Liver (tissue), 9 donors: Measurements from ENCODE around the gene MAP1LC3B2. TPM values are rescaled to one million over a fixed set of nuclear protein-coding genes. Genes with fewer than 3 reads are reported as not detected.

ENCODE experiments used
- DNase-seq: peaks from one replicate; pipeline ENCODE4 v3.0.0-alpha.2; 2017; ENCODE audit warnings: low spot score
- H3K27ac ChIP-seq, 2 donors: one replicate each; pipeline ENCODE4 v1.7.0; 2013; ENCODE audit warnings: inconsistent platforms in 2 of 2, low read length in 2 of 2, control low read depth in 1 of 2, low read depth in 1 of 2, mild to moderate bottlenecking in 1 of 2
- H3K27me3 ChIP-seq, 4 donors: one replicate each; pipeline versions ENCODE4 v1.6.1 to v1.7.0; 2013; ENCODE audit warnings: low read length in 3 of 4, inconsistent platforms in 1 of 4, mild to moderate bottlenecking in 1 of 4, moderate library complexity in 1 of 4; ENCODE audit not compliant: control insufficient read depth in 4 of 4, insufficient read depth in 4 of 4
- H3K36me3 ChIP-seq, 4 donors: one replicate each; pipeline versions ENCODE4 v1.6.1 to v1.7.0; 2013; ENCODE audit warnings: low read length in 3 of 4, mild to moderate bottlenecking in 3 of 4, low read depth in 1 of 4, moderate library complexity in 1 of 4; ENCODE audit not compliant: control insufficient read depth in 4 of 4, insufficient read depth in 3 of 4
- H3K4me1 ChIP-seq, 4 donors: one replicate each; pipeline versions ENCODE4 v1.6.1 to v1.7.0; 2013; ENCODE audit warnings: low read length in 3 of 4, mild to moderate bottlenecking in 3 of 4, moderate library complexity in 1 of 4; ENCODE audit not compliant: control insufficient read depth in 4 of 4, insufficient read depth in 4 of 4
- H3K4me3 ChIP-seq, 3 donors: one replicate each; pipeline versions ENCODE4 v1.6.1 to v1.7.0; 2013; ENCODE audit warnings: low read length in 3 of 3, control low read depth in 1 of 3, low read depth in 1 of 3, mild to moderate bottlenecking in 1 of 3
- H3K9ac ChIP-seq, 2 donors: one replicate each; pipeline ENCODE4 v1.7.0; 2013; ENCODE audit warnings: low read length in 2 of 2, mild to moderate bottlenecking in 2 of 2, moderate library complexity in 2 of 2, control low read depth in 1 of 2, low read depth in 1 of 2
- H3K9me3 ChIP-seq, 4 donors: one replicate each; pipeline versions ENCODE4 v1.6.1 to v1.7.0; 2013; ENCODE audit warnings: low read length in 3 of 4; ENCODE audit not compliant: control insufficient read depth in 4 of 4
- ATF3 ChIP-seq: IDR thresholded peaks from 2 replicates; pipeline ENCODE4 v1.6.1; 2016; ENCODE audit warnings: antibody characterized with exemption
- CTCF ChIP-seq: fragments of 150-350 bp; IDR thresholded peaks from 2 replicates; pipeline ENCODE4 v1.5.1; 2017; ENCODE audit warnings: improper control_type of control experiment, low read depth, low read length; ENCODE audit not compliant: missing input control
- EGR1 ChIP-seq, 2 donors: IDR thresholded peaks; 2 replicates each; pipeline ENCODE4 v1.6.1; 2016 to 2018; ENCODE audit warnings: antibody characterized with exemption in 2 of 2, low read depth in 2 of 2
- FOXA1 ChIP-seq: IDR thresholded peaks from 2 replicates; pipeline ENCODE4 v1.6.1; 2016; ENCODE audit warnings: antibody characterized with exemption
- FOXA2 ChIP-seq: IDR thresholded peaks from 2 replicates; pipeline ENCODE4 v1.6.1; 2016; ENCODE audit warnings: antibody characterized with exemption
- GABPA ChIP-seq, 2 donors: IDR thresholded peaks in 1 of 2; conservative IDR thresholded peaks in 1 of 2; 2 replicates each; pipeline ENCODE4 v1.6.1; 2016; ENCODE audit warnings: antibody characterized with exemption in 2 of 2, mild to moderate bottlenecking in 1 of 2, moderate library complexity in 1 of 2
- HNF4A ChIP-seq, 2 donors: conservative IDR thresholded peaks; 2 replicates each; pipeline ENCODE4 v1.6.1; 2016; ENCODE audit warnings: antibody characterized with exemption in 2 of 2, mild to moderate bottlenecking in 2 of 2
- HNF4G ChIP-seq: IDR thresholded peaks from 2 replicates; pipeline ENCODE4 v1.6.1; 2016; ENCODE audit warnings: antibody characterized with exemption
- JUND ChIP-seq, 2 donors: IDR thresholded peaks; 2 replicates each; pipeline ENCODE4 v1.6.1; 2016; ENCODE audit warnings: antibody characterized with exemption in 2 of 2
- MAX ChIP-seq: IDR thresholded peaks from 2 replicates; pipeline ENCODE4 v1.6.1; 2016; ENCODE audit warnings: antibody characterized with exemption
- NR2F2 ChIP-seq: IDR thresholded peaks from 2 replicates; pipeline ENCODE4 v1.6.1; 2016; ENCODE audit warnings: antibody characterized with exemption
- RAD21 ChIP-seq, 2 donors: IDR thresholded peaks; 2 replicates each; pipeline ENCODE4 v1.6.1; 2016; ENCODE audit warnings: antibody characterized with exemption in 2 of 2, mild to moderate bottlenecking in 2 of 2
- REST ChIP-seq: IDR thresholded peaks from 2 replicates; pipeline ENCODE4 v1.6.1; 2016; ENCODE audit warnings: antibody characterized with exemption, mild to moderate bottlenecking
- RXRA ChIP-seq, 2 donors: IDR thresholded peaks; 2 replicates each; pipeline ENCODE4 v1.6.1; 2017 to 2018; ENCODE audit warnings: antibody characterized with exemption in 2 of 2, mild to moderate bottlenecking in 1 of 2
- SP1 ChIP-seq: IDR thresholded peaks from 2 replicates; pipeline ENCODE4 v1.6.1; 2018; ENCODE audit warnings: antibody characterized with exemption, mild to moderate bottlenecking
- TAF1 ChIP-seq: conservative IDR thresholded peaks from 2 replicates; pipeline ENCODE4 v1.6.1; 2016; ENCODE audit warnings: antibody characterized with exemption, mild to moderate bottlenecking
- YY1 ChIP-seq: IDR thresholded peaks from 2 replicates; pipeline ENCODE4 v1.6.1; 2016; ENCODE audit warnings: antibody characterized with exemption, mild to moderate bottlenecking
- ZBTB33 ChIP-seq: IDR thresholded peaks from 2 replicates; pipeline ENCODE4 v1.6.1; 2016; ENCODE audit warnings: antibody characterized with exemption
- WGBS: extraction: QIAGEN DNeasy Blood & Tissue Kit; methylation state at CpG from one replicate; pipeline ENCODE4 v1.1.7; 2013; 5-methylcytosine and 5-hydroxymethylcytosine counted together
- polyA plus RNA-seq, 2 donors: library from polyadenylated mRNA; stranded (reverse) in 1 of 2; unstranded in 1 of 2; fragments of 200-250 nt in 1 of 2; fragments of >200 nt in 1 of 2; fragmentation: Nextera tagmentation in 1 of 2; extraction: Ambion mirVana in 1 of 2; gene quantifications; one replicate each; pipeline versions ENCODE4 v1.2.1 to v1.2.3, GENCODE V29; 2013 to 2015
- total RNA-seq, 2 donors: library from RNA; depleted of rRNA; stranded (reverse); fragments of >200 nt; gene quantifications; one replicate each; pipeline ENCODE4 v1.2.3, GENCODE V29; 2014
- donor health status: healthy.
- donor health status: healthy.
- donor health status: healthy.
- donor health status: healthy.
- donor health status: healthy.

Gene MAP1LC3B2
- total and polyA plus RNA-seq, 4 donors: 1.3 to 7.7 TPM; not detected in 2

GRCh38 chr12:116544656-116545055, 14.5 kb upstream of the MAP1LC3B2 start:
- TF ChIP-seq YY1 (no peak), ATF3 (no peak), JUND (IDR thresholded peaks at IDR 0.05) (no peak), FOXA2 (no peak), RXRA (IDR thresholded peaks at IDR 0.05) (no peak), CTCF (no peak), EGR1 (IDR thresholded peaks at IDR 0.05; ENCODE audit: low read depth in 2 of 2) (no peak), GABPA (IDR thresholded peaks at IDR 0.05 in 1 of 2, conservative IDR thresholded peaks at IDR 0.05 in 1 of 2) (no peak), ZBTB33 (no peak), TAF1 (no peak), MAX (no peak), NR2F2 (no peak), REST (no peak), HNF4G (no peak), FOXA1 (no peak), SP1 (no peak), RAD21 (IDR thresholded peaks at IDR 0.05) (no peak), HNF4A (conservative IDR thresholded peaks at IDR 0.05) (no peak)
- 45% methylated on average over 5 of the region's 5 CpGs for WGBS
- Histone ChIP-seq H3K4me1 (peaks cover 0 to 6% (median 2%) of the 10 kb centered on the region in 4 donors), H3K36me3 (no peaks in the 10 kb centered on the region), H3K4me3 (no peak overlapping the region), H3K27me3 (no peaks in the 10 kb centered on the region), H3K27ac (no peak overlapping the region), H3K9ac (no peak overlapping the region), H3K9me3 (no peaks in the 10 kb centered on the region)
- no peak for DNase-seq
